Activated B cell treated with CpG ODN at 0.5 μM for 24 hours (primary cell): ENCODE measurements around the gene NTMT1. TPM values are rescaled to one million over a fixed set of nuclear protein-coding genes. Genes with fewer than 3 reads are reported as not detected.

Experiments
- ATAC-seq: fragments of 200-7000 bp; cut with Tn5 transposase; one replicate; pipeline ENCODE4 v1.10.0; 2021; ENCODE audit warnings: low read depth, mild to moderate bottlenecking, moderate library complexity
- CTCF ChIA-PET: fragments of 350-600 bp; sonication (Branson Sonifier 250); formaldehyde crosslinking; loops from one replicate; lab custom pipeline; 2021; ENCODE audit warnings: antibody characterized with exemption; lab: Charles Lee
- POLR2A ChIA-PET: fragments of 350-600 bp; sonication (Branson Sonifier 250); formaldehyde crosslinking; loops from one replicate; lab custom pipeline; 2021; ENCODE audit warnings: antibody characterized with exemption; lab: Charles Lee
- DNase-seq: peaks from one replicate; pipeline ENCODE4 v3.0.0; 2022
- H3K27ac Mint-ChIP-seq: one replicate; pipeline ENCODE4 v1.8.0; 2020; ENCODE audit warnings: mixed read lengths
- H3K27me3 Mint-ChIP-seq: one replicate; pipeline ENCODE4 v1.8.0; 2021; ENCODE audit warnings: mixed read lengths
- H3K36me3 Mint-ChIP-seq: one replicate; pipeline ENCODE4 v1.8.0; 2021; ENCODE audit warnings: low read depth, mixed read lengths
- H3K4me1 Mint-ChIP-seq: one replicate; pipeline ENCODE4 v1.8.0; 2021; ENCODE audit warnings: mixed read lengths
- H3K4me3 Mint-ChIP-seq: one replicate; pipeline ENCODE4 v1.8.0; 2020; ENCODE audit warnings: mild to moderate bottlenecking, mixed read lengths
- H3K9me3 Mint-ChIP-seq: one replicate; pipeline ENCODE4 v1.8.0; 2020; ENCODE audit warnings: mixed read lengths
- intact Hi-C: fragments of 100-400 bp; cut with micrococcal nuclease; formaldehyde crosslinking; loops from one replicate; pipeline ENCODE4 v1.15.1; 2024
- total RNA-seq: library from RNA; stranded (reverse); gene quantifications from 2 replicates; pipeline ENCODE4 v1.2.3, GENCODE V29; 2022
- TF ChIP-seq, protein P1 (sequence below): fragments of 200-600 bp; IDR thresholded peaks from one replicate; pipeline ENCODE4 v1.8.0; 2022; ENCODE audit warnings: antibody characterized with exemption, mild to moderate bottlenecking

Gene NTMT1
- total RNA-seq, 1 donor from 2014 or later: 33.1 TPM

DNA sequence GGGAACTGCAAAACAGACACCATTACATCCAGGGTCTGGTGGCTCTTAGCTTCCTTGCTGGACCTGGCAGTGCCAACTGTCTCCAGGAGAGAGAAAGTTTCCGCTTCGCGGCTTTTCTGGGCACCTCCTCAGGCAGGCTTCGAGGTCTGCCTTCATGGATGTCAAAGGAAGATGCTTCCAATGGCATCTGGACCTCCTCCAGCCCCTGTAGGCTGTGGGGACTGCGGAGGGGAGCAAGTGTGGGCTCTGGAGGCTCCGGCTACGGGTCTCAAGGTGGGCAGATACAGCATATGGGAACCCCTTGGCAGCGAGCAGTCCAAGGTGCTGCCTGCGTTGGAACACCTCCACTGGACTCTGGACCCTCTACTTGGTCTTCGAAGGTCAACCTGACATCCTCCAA is 11.0 kb upstream of the NTMT1 start:
- ATAC-seq (no peak), DNase-seq (no peak)
- TF ChIP-seq, protein P1, sequence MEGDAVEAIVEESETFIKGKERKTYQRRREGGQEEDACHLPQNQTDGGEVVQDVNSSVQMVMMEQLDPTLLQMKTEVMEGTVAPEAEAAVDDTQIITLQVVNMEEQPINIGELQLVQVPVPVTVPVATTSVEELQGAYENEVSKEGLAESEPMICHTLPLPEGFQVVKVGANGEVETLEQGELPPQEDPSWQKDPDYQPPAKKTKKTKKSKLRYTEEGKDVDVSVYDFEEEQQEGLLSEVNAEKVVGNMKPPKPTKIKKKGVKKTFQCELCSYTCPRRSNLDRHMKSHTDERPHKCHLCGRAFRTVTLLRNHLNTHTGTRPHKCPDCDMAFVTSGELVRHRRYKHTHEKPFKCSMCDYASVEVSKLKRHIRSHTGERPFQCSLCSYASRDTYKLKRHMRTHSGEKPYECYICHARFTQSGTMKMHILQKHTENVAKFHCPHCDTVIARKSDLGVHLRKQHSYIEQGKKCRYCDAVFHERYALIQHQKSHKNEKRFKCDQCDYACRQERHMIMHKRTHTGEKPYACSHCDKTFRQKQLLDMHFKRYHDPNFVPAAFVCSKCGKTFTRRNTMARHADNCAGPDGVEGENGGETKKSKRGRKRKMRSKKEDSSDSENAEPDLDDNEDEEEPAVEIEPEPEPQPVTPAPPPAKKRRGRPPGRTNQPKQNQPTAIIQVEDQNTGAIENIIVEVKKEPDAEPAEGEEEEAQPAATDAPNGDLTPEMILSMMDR: no peak
- H3K9me3 Mint-ChIP-seq: no peaks in the 10 kb centered on the region
- no peaks in the 10 kb centered on the region for H3K36me3 Mint-ChIP-seq
- H3K27ac Mint-ChIP-seq: no peak overlapping the region
- H3K4me1 Mint-ChIP-seq: peaks cover 11% of the 10 kb centered on the region
- POLR2A ChIA-PET: interaction anchor here (0.6 to 1.2 kb wide), 4 partner anchors 10 to 568 kb away, joined by 3 to 6 read pairs (median 3); no protein-coding TSS in a partner anchor
- peaks cover 11% of the 10 kb centered on the region for H3K27me3 Mint-ChIP-seq
- intact Hi-C loops: no loop called here
- no peak overlapping the region for H3K4me3 Mint-ChIP-seq
- CTCF ChIA-PET: interaction anchor here (1.1 to 2.6 kb wide), 2 partner anchors 9 to 483 kb away, joined by 5 to 8 read pairs; no protein-coding TSS in a partner anchor

DNA sequence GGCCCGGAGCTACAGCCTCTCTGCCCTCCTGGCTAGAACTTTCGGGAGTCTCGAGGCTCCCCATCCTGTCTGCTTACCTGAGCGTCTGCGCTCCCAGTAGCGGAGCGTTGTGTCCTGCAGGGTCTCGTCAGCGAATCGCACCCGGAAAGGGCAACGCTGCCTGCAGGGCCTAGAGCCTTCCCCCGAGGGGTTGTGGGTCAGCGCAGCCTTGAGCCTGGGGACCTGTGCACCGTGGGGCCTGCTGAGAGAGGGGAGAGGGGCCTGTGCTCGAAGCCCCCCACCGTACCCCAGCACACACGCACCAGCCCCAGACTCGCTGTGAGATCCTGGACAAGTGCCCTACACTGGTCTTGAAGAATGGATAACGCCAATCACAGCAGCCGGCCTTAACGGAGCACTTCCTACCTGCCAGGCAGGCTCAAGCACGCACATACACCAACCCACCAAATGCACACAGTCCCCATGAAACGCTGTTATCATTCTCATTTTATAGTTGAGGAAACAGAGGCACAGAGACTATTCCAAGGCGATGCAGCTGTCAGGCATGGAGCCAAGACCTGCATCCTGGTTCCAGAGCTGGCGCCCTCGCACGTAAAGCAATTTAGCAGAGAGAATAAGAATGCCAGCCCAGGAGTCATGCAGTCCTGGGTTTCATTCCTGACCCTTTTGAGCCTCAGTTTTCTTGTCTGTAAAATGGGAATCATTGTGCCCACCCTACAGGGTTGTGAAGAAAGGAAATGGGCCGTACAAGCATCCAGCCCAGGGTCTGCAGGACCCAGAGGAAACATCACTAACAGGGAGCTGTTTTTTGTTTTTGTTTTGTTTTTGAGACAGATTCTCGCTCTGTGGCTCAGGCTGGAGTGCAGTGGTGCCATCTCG is 10.3 kb upstream of the NTMT1 start:
- ATAC-seq (no peak), DNase-seq (no peak)
- Mint-ChIP-seq H3K9me3 (no peaks in the 10 kb centered on the region), H3K4me3 (no peak overlapping the region), H3K4me1 (peaks cover 10% of the 10 kb centered on the region), H3K27ac (no peak overlapping the region), H3K36me3 (no peaks in the 10 kb centered on the region), H3K27me3 (peaks cover 11% of the 10 kb centered on the region)
- intact Hi-C loops: no loop called here
- POLR2A ChIA-PET: interaction anchor here (0.5 to 0.7 kb wide), 3 partner anchors 99 to 568 kb away, joined by 3 to 5 read pairs (median 3); no protein-coding TSS in a partner anchor
- CTCF ChIA-PET: no interaction called here
- TF ChIP-seq, protein P1: no peak

DNA sequence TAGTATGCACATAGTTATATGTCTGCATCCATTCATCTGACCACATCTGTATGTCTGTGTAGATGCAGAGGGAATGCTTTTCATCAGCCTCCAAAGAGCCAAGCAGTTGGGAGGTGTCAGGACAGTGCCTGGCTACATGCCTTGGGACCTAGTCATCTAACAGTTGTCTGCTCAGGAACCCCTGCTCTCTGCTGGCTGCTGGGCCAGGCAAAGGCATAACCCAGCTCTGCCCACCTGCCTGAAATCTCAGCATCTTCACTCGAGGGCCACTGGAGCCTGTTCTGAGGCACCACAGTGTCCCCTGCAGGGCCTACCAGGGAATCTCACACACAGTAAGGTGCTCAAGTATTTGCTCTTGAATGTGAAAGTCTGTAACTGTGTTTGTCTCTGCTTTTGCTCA is 8.8 kb upstream of the NTMT1 start:
- CTCF ChIA-PET: no interaction called here
- no peaks in the 10 kb centered on the region for H3K36me3 Mint-ChIP-seq
- H3K27ac Mint-ChIP-seq: no peak overlapping the region
- no peak for ATAC-seq
- intact Hi-C loops: no loop called here
- H3K4me3 Mint-ChIP-seq: no peak overlapping the region
- no peaks in the 10 kb centered on the region for H3K9me3 Mint-ChIP-seq
- peaks cover 22% of the 10 kb centered on the region for H3K27me3 Mint-ChIP-seq
- no peak for DNase-seq
- TF ChIP-seq, protein P1: no peak
- H3K4me1 Mint-ChIP-seq: peaks cover 7% of the 10 kb centered on the region
- POLR2A ChIA-PET: no interaction called here

DNA sequence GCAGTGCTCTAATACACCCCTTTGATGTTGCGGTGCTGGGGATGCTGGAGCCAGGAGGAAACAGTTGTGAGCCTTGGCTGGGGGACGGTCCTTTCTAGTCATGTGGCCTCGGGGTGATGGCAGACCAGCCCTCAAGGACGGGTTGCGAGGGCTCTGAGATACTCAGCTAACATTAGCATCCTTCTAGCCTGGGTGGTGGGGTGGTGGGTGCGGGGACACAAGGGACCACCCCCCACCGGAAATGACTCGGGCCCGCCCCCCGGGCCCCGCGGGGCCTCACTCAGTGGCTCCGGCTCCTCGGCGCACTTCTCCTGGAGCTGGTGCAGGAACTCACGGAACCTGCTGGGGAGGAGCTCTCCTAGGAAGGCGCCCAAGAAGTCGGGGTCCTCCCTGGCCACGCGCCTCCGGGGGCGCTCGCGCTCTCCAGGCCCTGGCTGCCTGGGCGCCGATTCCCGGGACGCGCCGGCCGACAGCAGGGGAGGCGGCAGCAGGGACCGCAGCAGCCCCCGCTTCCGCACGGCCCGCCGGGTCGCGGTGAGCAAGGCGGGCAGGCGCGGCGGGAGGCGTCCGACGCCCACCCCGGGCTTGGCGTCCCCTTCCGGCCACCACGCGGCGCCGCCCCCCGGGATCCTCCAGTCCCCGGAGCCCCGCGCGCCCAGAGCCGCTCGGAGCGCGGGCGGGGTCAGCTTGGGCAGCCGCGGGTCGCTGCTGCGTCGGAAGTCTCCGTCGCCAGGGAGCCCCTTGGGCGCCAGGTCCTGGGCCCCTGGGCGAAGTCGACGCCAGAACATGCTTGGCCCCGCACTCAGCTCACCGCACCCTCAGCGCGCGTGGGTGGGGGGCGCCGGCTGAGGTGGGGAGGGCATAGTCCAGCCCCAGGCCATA is 5.9 kb upstream of the NTMT1 start:
- peak overlapping the region; percentile 32 for H3K4me3 Mint-ChIP-seq
- H3K4me1 Mint-ChIP-seq: peaks cover 18% of the 10 kb centered on the region
- no peaks in the 10 kb centered on the region for H3K9me3 Mint-ChIP-seq
- DNase-seq: no peak
- no peak overlapping the region for H3K27ac Mint-ChIP-seq
- ChIA-PET CTCF (interaction anchor here (1.0 to 2.6 kb wide), 4 partner anchors 8 to 489 kb away, joined by 3 to 9 read pairs (median 6); no protein-coding TSS in a partner anchor), POLR2A (interaction anchor here (1.6 kb wide), 1 partner anchor 9 kb away, joined by 5 read pairs; no protein-coding TSS in a partner anchor)
- TF ChIP-seq, protein P1: no peak
- peaks cover 20% of the 10 kb centered on the region for H3K27me3 Mint-ChIP-seq
- intact Hi-C loops: no loop called here
- ATAC-seq: no peak
- no peaks in the 10 kb centered on the region for H3K36me3 Mint-ChIP-seq
